Measurements from ENCODE around the gene MYRIP.

The MYRIP gene

DNA sequence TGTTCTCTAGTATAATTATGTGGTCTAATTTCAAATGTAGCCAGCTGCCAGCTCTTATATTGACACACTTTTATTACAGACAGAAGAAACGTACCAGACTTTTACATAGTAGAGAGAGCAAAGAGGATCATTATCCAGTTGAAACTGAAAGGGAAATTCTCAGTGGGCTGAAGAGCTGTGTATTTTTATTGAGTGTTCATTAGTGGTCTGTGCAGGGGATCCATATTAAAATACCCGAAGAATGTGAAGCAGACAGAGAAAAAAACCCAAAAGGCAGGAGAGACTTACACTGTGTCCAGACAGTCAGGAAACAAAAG lies 41.3 kb downstream of the MYRIP start:
- peak; percentile 49 for ATAC-seq
- TF ChIP-seq ZFP3 (CRISPR knock-in tag; IDR thresholded peaks at IDR 0.05) (no peak), CSDC2 (CRISPR knock-in tag; IDR thresholded peaks at IDR 0.05) (no peak), OSR1 (CRISPR knock-in tag; IDR thresholded peaks at IDR 0.05) (no peak)
- TF ChIP-seq, protein P1, sequence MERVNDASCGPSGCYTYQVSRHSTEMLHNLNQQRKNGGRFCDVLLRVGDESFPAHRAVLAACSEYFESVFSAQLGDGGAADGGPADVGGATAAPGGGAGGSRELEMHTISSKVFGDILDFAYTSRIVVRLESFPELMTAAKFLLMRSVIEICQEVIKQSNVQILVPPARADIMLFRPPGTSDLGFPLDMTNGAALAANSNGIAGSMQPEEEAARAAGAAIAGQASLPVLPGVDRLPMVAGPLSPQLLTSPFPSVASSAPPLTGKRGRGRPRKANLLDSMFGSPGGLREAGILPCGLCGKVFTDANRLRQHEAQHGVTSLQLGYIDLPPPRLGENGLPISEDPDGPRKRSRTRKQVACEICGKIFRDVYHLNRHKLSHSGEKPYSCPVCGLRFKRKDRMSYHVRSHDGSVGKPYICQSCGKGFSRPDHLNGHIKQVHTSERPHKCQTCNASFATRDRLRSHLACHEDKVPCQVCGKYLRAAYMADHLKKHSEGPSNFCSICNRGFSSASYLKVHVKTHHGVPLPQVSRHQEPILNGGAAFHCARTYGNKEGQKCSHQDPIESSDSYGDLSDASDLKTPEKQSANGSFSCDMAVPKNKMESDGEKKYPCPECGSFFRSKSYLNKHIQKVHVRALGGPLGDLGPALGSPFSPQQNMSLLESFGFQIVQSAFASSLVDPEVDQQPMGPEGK (CRISPR knock-in tag; IDR thresholded peaks at IDR 0.05; ENCODE audit: borderline replicate concordance) = no peak

GRCh38 chr3:39855517-39855916 lies 46.1 kb downstream of the MYRIP start:
- no peak for ATAC-seq
- no peak for TF ChIP-seq ESRRG (CRISPR knock-in tag; IDR thresholded peaks at IDR 0.05)
- no peak for TF ChIP-seq ZFP30 (CRISPR knock-in tag; IDR thresholded peaks at IDR 0.05)
- TF ChIP-seq, protein P2, sequence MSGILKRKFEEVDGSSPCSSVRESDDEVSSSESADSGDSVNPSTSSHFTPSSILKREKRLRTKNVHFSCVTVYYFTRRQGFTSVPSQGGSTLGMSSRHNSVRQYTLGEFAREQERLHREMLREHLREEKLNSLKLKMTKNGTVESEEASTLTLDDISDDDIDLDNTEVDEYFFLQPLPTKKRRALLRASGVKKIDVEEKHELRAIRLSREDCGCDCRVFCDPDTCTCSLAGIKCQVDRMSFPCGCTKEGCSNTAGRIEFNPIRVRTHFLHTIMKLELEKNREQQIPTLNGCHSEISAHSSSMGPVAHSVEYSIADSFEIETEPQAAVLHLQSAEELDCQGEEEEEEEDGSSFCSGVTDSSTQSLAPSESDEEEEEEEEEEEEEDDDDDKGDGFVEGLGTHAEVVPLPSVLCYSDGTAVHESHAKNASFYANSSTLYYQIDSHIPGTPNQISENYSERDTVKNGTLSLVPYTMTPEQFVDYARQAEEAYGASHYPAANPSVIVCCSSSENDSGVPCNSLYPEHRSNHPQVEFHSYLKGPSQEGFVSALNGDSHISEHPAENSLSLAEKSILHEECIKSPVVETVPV (CRISPR knock-in tag; IDR thresholded peaks at IDR 0.05) = no peak
- no peak for TF ChIP-seq ZNF565 (CRISPR knock-in tag; conservative IDR thresholded peaks at IDR 0.05; ENCODE audit: low read depth)
- TF ChIP-seq ZNF70 (CRISPR knock-in tag; IDR thresholded peaks at IDR 0.05) = no peak
- no peak for TF ChIP-seq TCF4 (CRISPR knock-in tag; IDR thresholded peaks at IDR 0.05; ENCODE audit: borderline replicate concordance)
- TF ChIP-seq ARNTL (CRISPR knock-in tag; IDR thresholded peaks at IDR 0.05; ENCODE audit: borderline replicate concordance, low read depth) = no peak
- no peak for TF ChIP-seq TOX (CRISPR knock-in tag; IDR thresholded peaks at IDR 0.05; ENCODE audit: borderline replicate concordance)
- TF ChIP-seq, protein P3, sequence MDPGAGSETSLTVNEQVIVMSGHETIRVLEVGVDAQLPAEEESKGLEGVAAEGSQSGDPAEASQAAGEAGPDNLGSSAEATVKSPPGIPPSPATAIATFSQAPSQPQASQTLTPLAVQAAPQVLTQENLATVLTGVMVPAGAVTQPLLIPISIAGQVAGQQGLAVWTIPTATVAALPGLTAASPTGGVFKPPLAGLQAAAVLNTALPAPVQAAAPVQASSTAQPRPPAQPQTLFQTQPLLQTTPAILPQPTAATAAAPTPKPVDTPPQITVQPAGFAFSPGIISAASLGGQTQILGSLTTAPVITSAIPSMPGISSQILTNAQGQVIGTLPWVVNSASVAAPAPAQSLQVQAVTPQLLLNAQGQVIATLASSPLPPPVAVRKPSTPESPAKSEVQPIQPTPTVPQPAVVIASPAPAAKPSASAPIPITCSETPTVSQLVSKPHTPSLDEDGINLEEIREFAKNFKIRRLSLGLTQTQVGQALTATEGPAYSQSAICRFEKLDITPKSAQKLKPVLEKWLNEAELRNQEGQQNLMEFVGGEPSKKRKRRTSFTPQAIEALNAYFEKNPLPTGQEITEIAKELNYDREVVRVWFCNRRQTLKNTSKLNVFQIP (CRISPR knock-in tag; IDR thresholded peaks at IDR 0.05; ENCODE audit: borderline replicate concordance, low read depth) = no peak
- TF ChIP-seq BACH2 (CRISPR knock-in tag; IDR thresholded peaks at IDR 0.05; ENCODE audit: borderline replicate concordance) = no peak
- TF ChIP-seq, protein P4, sequence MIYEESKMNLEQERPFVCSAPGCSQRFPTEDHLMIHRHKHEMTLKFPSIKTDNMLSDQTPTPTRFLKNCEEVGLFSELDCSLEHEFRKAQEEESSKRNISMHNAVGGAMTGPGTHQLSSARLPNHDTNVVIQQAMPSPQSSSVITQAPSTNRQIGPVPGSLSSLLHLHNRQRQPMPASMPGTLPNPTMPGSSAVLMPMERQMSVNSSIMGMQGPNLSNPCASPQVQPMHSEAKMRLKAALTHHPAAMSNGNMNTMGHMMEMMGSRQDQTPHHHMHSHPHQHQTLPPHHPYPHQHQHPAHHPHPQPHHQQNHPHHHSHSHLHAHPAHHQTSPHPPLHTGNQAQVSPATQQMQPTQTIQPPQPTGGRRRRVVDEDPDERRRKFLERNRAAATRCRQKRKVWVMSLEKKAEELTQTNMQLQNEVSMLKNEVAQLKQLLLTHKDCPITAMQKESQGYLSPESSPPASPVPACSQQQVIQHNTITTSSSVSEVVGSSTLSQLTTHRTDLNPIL (CRISPR knock-in tag; IDR thresholded peaks at IDR 0.05; ENCODE audit: low read depth) = no peak
- no peak for TF ChIP-seq CSDC2 (CRISPR knock-in tag; IDR thresholded peaks at IDR 0.05)
- TF ChIP-seq, protein P1 (CRISPR knock-in tag; IDR thresholded peaks at IDR 0.05; ENCODE audit: borderline replicate concordance) = no peak
- TF ChIP-seq SNAI2 (CRISPR knock-in tag; IDR thresholded peaks at IDR 0.05) = no peak
- TF ChIP-seq ZNF8 (CRISPR knock-in tag; IDR thresholded peaks at IDR 0.05) = no peak
- no peak for TF ChIP-seq OSR1 (CRISPR knock-in tag; IDR thresholded peaks at IDR 0.05)
- TF ChIP-seq GLIS3 (CRISPR knock-in tag; IDR thresholded peaks at IDR 0.05) = no peak
- no peak for TF ChIP-seq ZFP3 (CRISPR knock-in tag; IDR thresholded peaks at IDR 0.05)
- TF ChIP-seq RARB (CRISPR knock-in tag; IDR thresholded peaks at IDR 0.05) = no peak

GRCh38 chr3:39869890-39870289 lies 60.5 kb downstream of the MYRIP start:
- ATAC-seq = no peak
- no peak for TF ChIP-seq ESRRG (CRISPR knock-in tag; IDR thresholded peaks at IDR 0.05)
- TF ChIP-seq CSDC2 (CRISPR knock-in tag; IDR thresholded peaks at IDR 0.05) = no peak
- no peak for TF ChIP-seq OSR1 (CRISPR knock-in tag; IDR thresholded peaks at IDR 0.05)
- no peak for TF ChIP-seq RARB (CRISPR knock-in tag; IDR thresholded peaks at IDR 0.05)
- TF ChIP-seq SNAI2 (CRISPR knock-in tag; IDR thresholded peaks at IDR 0.05) = no peak
- TF ChIP-seq ZNF8 (CRISPR knock-in tag; IDR thresholded peaks at IDR 0.05) = no peak
- TF ChIP-seq ZC3H10 (CRISPR knock-in tag; IDR thresholded peaks at IDR 0.05) = no peak
- TF ChIP-seq, protein P2 (CRISPR knock-in tag; IDR thresholded peaks at IDR 0.05) = no peak
- TF ChIP-seq ARNTL (CRISPR knock-in tag; IDR thresholded peaks at IDR 0.05; ENCODE audit: borderline replicate concordance, low read depth) = no peak
- TF ChIP-seq ZNF565 (CRISPR knock-in tag; conservative IDR thresholded peaks at IDR 0.05; ENCODE audit: low read depth) = no peak
- no peak for TF ChIP-seq ZNF70 (CRISPR knock-in tag; IDR thresholded peaks at IDR 0.05)
- TF ChIP-seq ZFP3 (CRISPR knock-in tag; IDR thresholded peaks at IDR 0.05) = no peak
- TF ChIP-seq, protein P3 (CRISPR knock-in tag; IDR thresholded peaks at IDR 0.05; ENCODE audit: borderline replicate concordance, low read depth) = no peak
